GM23248 (cell line): ENCODE measurements around the gene SLC6A20. TPM values are rescaled to one million over a fixed set of nuclear protein-coding genes. Genes with fewer than 3 reads are reported as not detected.

Experiments used
- DNase-seq: peaks from one replicate; pipeline ENCODE4 v3.0.0-alpha.2; 2015
- H2AFZ ChIP-seq: fragments of 200-600 bp; sonication (generic); 2 replicates; pipeline ENCODE4 v1.6.1; 2016; ENCODE audit warnings: antibody characterized with exemption
- H3F3A ChIP-seq: fragments of 200-600 bp; sonication (generic); 2 replicates; pipeline ENCODE4 v1.6.1; 2016; ENCODE audit warnings: mild to moderate bottlenecking, antibody characterized with exemption, mixed run types; ENCODE audit not compliant: insufficient read depth
- H3K27ac ChIP-seq: fragments of 200-600 bp; sonication (generic); 2 replicates; pipeline ENCODE4 v1.5.1; 2016; ENCODE audit warnings: mild to moderate bottlenecking
- H3K27me3 ChIP-seq: fragments of 200-600 bp; sonication (generic); replicated peaks from 2 replicates; pipeline ENCODE4 v1.6.1; 2016; ENCODE audit warnings: mild to moderate bottlenecking; ENCODE audit not compliant: insufficient read depth
- H3K36me3 ChIP-seq: fragments of 200-600 bp; sonication (generic); 2 replicates; pipeline ENCODE4 v1.6.1; 2016; ENCODE audit warnings: low read depth, mild to moderate bottlenecking
- H3K4me1 ChIP-seq: fragments of 200-600 bp; sonication (generic); 2 replicates; pipeline ENCODE4 v1.6.1; 2016; ENCODE audit warnings: mild to moderate bottlenecking; ENCODE audit not compliant: insufficient read depth
- H3K4me2 ChIP-seq: fragments of 200-600 bp; sonication (generic); one replicate; pipeline ENCODE4 v1.6.1; 2016; ENCODE audit warnings: mild to moderate bottlenecking; ENCODE audit not compliant: unreplicated experiment
- H3K4me3 ChIP-seq: fragments of 200-600 bp; sonication (generic); 2 replicates; pipeline ENCODE4 v1.5.1; 2016; ENCODE audit warnings: mild to moderate bottlenecking
- H3K79me2 ChIP-seq: fragments of 200-600 bp; sonication (generic); 2 replicates; pipeline ENCODE4 v1.6.1; 2016; ENCODE audit warnings: mild to moderate bottlenecking; ENCODE audit not compliant: insufficient read depth
- H3K9ac ChIP-seq: fragments of 200-600 bp; sonication (generic); 2 replicates; pipeline ENCODE4 v1.6.1; 2016; ENCODE audit warnings: mild to moderate bottlenecking
- H3K9me2 ChIP-seq: fragments of 200-600 bp; sonication (generic); 2 replicates; pipeline ENCODE4 v1.6.1; 2016; ENCODE audit warnings: mixed run types, mild to moderate bottlenecking, moderate library complexity; ENCODE audit not compliant: insufficient read depth
- H3K9me3 ChIP-seq: fragments of 200-600 bp; sonication (generic); one replicate; pipeline ENCODE4 v1.6.1; 2017; ENCODE audit warnings: low read depth
- H4K20me1 ChIP-seq: fragments of 200-600 bp; sonication (generic); 2 replicates; pipeline ENCODE4 v1.6.0; 2016; ENCODE audit not compliant: insufficient read depth
- EZH2 ChIP-seq: fragments of 200-600 bp; sonication (generic); IDR thresholded peaks from 2 replicates; pipeline ENCODE4 v1.6.1; 2018; ENCODE audit warnings: antibody characterized with exemption, mild to moderate bottlenecking; ENCODE audit not compliant: insufficient read depth, poor library complexity, severe bottlenecking
- EZH2phosphoT487 ChIP-seq: fragments of 200-600 bp; sonication (generic); IDR thresholded peaks from 2 replicates; pipeline ENCODE4 v1.6.1; 2018; ENCODE audit warnings: antibody characterized with exemption, moderate library complexity, mild to moderate bottlenecking, low read depth; ENCODE audit not compliant: insufficient read depth
- WGBS, 2 experiments: methylation state at CpG; one replicate each; pipeline ENCODE4 v1.1.6; 2015 to 2017; ENCODE audit warnings: low lambda C conversion rate in 2 of 2, low coverage in 1 of 2; ENCODE audit errors: missing lambda C conversion rate in 2 of 2; 5-methylcytosine and 5-hydroxymethylcytosine counted together
- in situ Hi-C: fragments of 300-500 bp; cut with MboI; formaldehyde crosslinking; loops from 2 replicates; pipeline ENCODE4 v1.15.0; 2020
- polyA plus RNA-seq: library from polyadenylated mRNA; unstranded; fragments of >200 nt; fragmentation: Nextera tagmentation; extraction: Ambion mirVana; gene quantifications from 2 replicates; pipeline ENCODE4 v1.2.1, GENCODE V29; 2016
- total RNA-seq: library from RNA; depleted of rRNA; stranded (reverse); fragments of >200 nt; shearing (Covaris generic); gene quantifications from 2 replicates; pipeline ENCODE4 v1.2.3, GENCODE V29; 2014

Gene SLC6A20
- total and polyA plus RNA-seq, 2 experiments from 2014 or later = not detected

DNA sequence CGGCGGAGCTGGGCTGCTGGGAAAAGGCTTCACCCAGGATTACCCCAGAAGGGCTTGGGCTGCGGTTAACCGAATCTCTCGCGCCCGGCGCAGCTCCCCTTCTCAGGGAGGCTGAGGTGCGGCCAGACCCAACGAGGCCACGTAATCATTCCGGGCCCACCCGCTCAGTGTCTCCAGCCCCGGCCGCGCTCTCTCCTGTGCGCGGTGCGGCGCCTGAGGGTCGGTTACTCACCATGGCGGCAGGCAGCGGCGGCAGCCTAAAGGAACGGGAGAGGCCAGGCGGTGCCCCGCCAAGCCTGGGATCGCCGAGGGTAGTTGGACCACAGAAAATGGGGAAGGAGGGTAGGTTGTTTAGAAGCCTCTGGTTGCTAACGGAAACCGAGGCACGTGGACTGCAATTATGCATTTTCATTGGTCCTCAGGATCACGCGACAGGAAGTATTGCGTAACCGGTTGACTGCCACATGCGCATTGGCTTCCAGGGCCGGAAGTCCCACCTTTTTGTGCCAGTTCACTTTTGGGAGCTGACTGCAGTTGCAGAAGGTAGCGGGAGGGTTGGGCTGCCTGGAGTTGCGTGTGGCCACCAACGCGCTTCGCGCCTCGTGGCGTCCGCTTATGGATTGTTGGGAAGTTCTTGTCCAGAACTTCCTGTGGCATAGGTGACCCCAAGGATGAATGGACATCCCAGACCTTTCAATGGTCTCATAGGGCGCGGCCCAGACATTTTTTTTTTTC, 45.6 kb upstream of the SLC6A20 start, which contains the start of gene LZTFL1:
TSS of gene LZTFL1 (minus strand) at position 363 of the 735 bp plus-strand sequence. CDS start at position 235, 128 bp downstream.
- H3K4me1 ChIP-seq = peaks cover 7% of the 10 kb centered on the region; the same call in 1 of the 2 replicates
- in situ Hi-C loops = no loop called here
- DNase-seq = peak; percentile 99
- peaks cover 17% of the 10 kb centered on the region; the same call in 1 of the 2 replicates for H3K79me2 ChIP-seq
- H3K4me3 ChIP-seq = peak within 1 kb of the TSS; percentile 99
- TF ChIP-seq EZH2phosphoT487 (no peak), EZH2 (no peak)
- no peaks in the 10 kb centered on the region for H3K9me2 ChIP-seq
- H3K27ac ChIP-seq = peak within 1 kb of the TSS; percentile 90
- H3K9ac ChIP-seq = peak within 1 kb of the TSS; percentile 96
- no peaks in the 10 kb centered on the region for H3K9me3 ChIP-seq
- peaks cover 8% of the 10 kb centered on the region; the same call in 1 of the 2 replicates for H3K27me3 ChIP-seq
- no peaks in the 10 kb centered on the region for H3K36me3 ChIP-seq
- WGBS, 2 experiments = 2 to 3% methylated on average over 47 to 48 of the region's 49 CpGs
- H4K20me1 ChIP-seq = no peaks in the 10 kb centered on the region
- H3F3A ChIP-seq = no peaks in the 10 kb centered on the region
- peak within 1 kb of the TSS; percentile 89 for H3K4me2 ChIP-seq
- H2AFZ ChIP-seq = peak within 1 kb of the TSS; percentile 95

- peak; percentile 68 for DNase-seq
- no peaks in the 10 kb centered on the region for H3K9me2 ChIP-seq
- H3K9ac ChIP-seq = peak overlapping the region; percentile 96
- H3K36me3 ChIP-seq = no peaks in the 10 kb centered on the region
- peak overlapping the region; percentile 89 for H3K4me2 ChIP-seq
- H3K27ac ChIP-seq = peak overlapping the region; percentile 90
- no peaks in the 10 kb centered on the region for H4K20me1 ChIP-seq
- no peak for TF ChIP-seq EZH2
- TF ChIP-seq EZH2phosphoT487 = no peak
- peaks cover 7% of the 10 kb centered on the region; the same call in 1 of the 2 replicates for H3K4me1 ChIP-seq
- in situ Hi-C loops = no loop called here
- H3K27me3 ChIP-seq = 0 out of 2 replicates have a peak, but pooled peaks cover 4% of the 10 kb centered on the region
- H2AFZ ChIP-seq = peak overlapping the region; percentile 95
- peak overlapping the region; percentile 99 for H3K4me3 ChIP-seq
- WGBS, 2 experiments = 0 to 2% methylated on average over 15 of the region's 15 CpGs
- H3K79me2 ChIP-seq = peaks cover 17% of the 10 kb centered on the region; the same call in 1 of the 2 replicates
- no peaks in the 10 kb centered on the region for H3F3A ChIP-seq
- no peaks in the 10 kb centered on the region for H3K9me3 ChIP-seq
Measured at GRCh38 chr3:45841420-45841756, 45.1 kb upstream of the SLC6A20 start.

GRCh38 chr3:45838466-45838865, 42.1 kb upstream of the SLC6A20 start:
- no peaks in the 10 kb centered on the region for H3F3A ChIP-seq
- no peaks in the 10 kb centered on the region for H3K9me2 ChIP-seq
- in situ Hi-C loops = no loop called here
- H3K4me1 ChIP-seq = peaks cover 7% of the 10 kb centered on the region; the same call in 1 of the 2 replicates
- DNase-seq = no peak
- H3K9ac ChIP-seq = no peak overlapping the region
- no peaks in the 10 kb centered on the region for H3K27me3 ChIP-seq
- H3K79me2 ChIP-seq = peaks cover 17% of the 10 kb centered on the region; the same call in 1 of the 2 replicates
- 89 to 94% methylated on average over 1 of the region's 1 CpG for WGBS, 2 experiments
- no peak overlapping the region for H3K27ac ChIP-seq
- TF ChIP-seq EZH2 = no peak
- TF ChIP-seq EZH2phosphoT487 = no peak
- H2AFZ ChIP-seq = no peak overlapping the region
- no peak overlapping the region for H3K4me2 ChIP-seq
- no peaks in the 10 kb centered on the region for H3K9me3 ChIP-seq
- no peak overlapping the region for H3K4me3 ChIP-seq
- H3K36me3 ChIP-seq = peaks cover 14% of the 10 kb centered on the region; the same call in 1 of the 2 replicates
- no peaks in the 10 kb centered on the region for H4K20me1 ChIP-seq

DNA sequence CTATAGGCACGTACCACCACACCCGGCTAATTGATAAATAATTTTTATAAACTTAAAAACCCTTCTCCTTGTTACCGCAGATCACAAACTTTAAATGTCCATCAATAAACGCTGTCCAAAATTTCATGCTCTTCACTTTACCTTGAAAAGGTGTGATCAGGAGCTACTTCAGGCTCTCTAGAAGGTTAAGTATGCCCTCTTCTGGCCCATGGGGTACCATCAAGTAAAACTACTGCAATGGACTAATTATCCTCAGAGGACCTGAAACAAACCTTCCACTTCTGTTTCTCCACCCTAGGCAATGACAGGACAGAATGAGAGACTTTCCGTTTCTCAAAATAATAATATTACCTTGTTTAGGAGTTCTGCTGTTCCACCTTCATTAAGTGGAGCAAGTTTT, 36.4 kb upstream of the SLC6A20 start:
- Histone ChIP-seq H4K20me1 (no peaks in the 10 kb centered on the region), H2AFZ (no peak overlapping the region), H3K9me3 (no peaks in the 10 kb centered on the region), H3K27me3 (no peaks in the 10 kb centered on the region), H3K9me2 (no peaks in the 10 kb centered on the region), H3K79me2 (no peaks in the 10 kb centered on the region), H3K27ac (no peak overlapping the region), H3K4me2 (no peak overlapping the region), H3F3A (no peaks in the 10 kb centered on the region), H3K4me3 (no peak overlapping the region), H3K4me1 (no peaks in the 10 kb centered on the region), H3K9ac (no peak overlapping the region), H3K36me3 (peaks cover 36% of the 10 kb centered on the region)
- in situ Hi-C loops = no loop called here
- TF ChIP-seq EZH2phosphoT487 = no peak
- no peak for TF ChIP-seq EZH2
- WGBS, 2 experiments = 86% methylated on average over 5 of the region's 5 CpGs
- DNase-seq = peak; percentile 10
